GM18508 (cell line): Measurements from ENCODE around the gene BTBD10.

Source experiments
- ATAC-seq: cut with Tn5 transposase; IDR thresholded peaks from one replicate; pipeline ENCODE4 v1.9.1; 2021; ENCODE audit warnings: moderate number of reproducible peaks; ENCODE audit not compliant: insufficient read depth, unreplicated experiment

BTBD10 gene

GRCh38 chr11:13462901-13463778 lies at the start of gene BTBD10:
Gene BTBD10, minus strand, starts transcription at chr11:13463222. Its CDS starts 18,098 bp downstream, at chr11:13445124.
- peak; percentile 84 for ATAC-seq

- no peak for ATAC-seq
These were observed 40.4 kb upstream of the BTBD10 start for GRCh38 chr11:13503393-13503792.

DNA sequence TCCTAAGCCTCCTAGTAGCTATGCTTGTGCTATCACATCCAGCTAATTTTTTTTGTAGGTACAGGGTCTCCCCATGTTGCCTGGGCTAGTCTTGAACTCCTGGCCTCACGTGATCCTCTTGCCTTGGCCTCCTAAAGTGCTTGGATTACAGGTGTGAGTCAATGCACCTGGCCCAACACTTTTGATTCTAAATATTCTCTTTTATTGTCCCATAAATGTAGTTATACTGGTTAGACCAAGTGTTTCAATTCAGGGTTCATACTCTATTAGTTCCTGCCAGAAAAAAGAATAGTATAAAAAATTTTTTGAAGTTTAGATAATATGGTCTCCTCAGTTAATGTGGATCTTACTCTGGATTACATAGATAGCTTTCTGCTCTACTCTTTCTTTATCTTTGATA lies 39.5 kb upstream of the BTBD10 start:
- no peak for ATAC-seq

GRCh38 chr11:13495929-13496328 lies 32.9 kb upstream of the BTBD10 start, which contains the start of gene PTH:
Gene PTH, minus strand, starts transcription at chr11:13495997. Its CDS starts 3,142 bp downstream, at chr11:13492855.
- no peak for ATAC-seq

GRCh38 chr11:13494051-13494450 lies 31.0 kb upstream of the BTBD10 start:
- no peak for ATAC-seq

DNA sequence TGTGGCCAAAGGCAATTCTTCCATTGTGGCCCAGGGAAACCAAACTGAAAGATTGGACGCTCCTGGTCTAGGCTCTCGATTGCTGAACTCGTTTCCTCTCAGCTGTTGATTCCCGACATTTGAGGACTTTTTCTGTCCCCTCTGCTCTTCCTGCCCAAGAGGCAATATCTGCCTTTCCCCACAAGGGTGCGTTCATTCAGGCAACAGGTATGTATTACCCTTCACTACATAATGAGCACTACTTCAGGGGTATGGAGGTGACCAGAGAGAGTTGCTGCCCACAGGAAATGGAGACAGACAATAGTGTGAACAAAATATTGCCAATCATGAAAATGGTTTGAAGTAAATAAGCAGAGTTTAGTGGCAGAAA lies 24.6 kb upstream of the BTBD10 start:
- ATAC-seq = peak; percentile 61

GRCh38 chr11:13486926-13487660 lies 24.1 kb upstream of the BTBD10 start:
- ATAC-seq = peak; percentile 86

- no peak for ATAC-seq
These were observed 17.2 kb upstream of the BTBD10 start for GRCh38 chr11:13480198-13480597.

DNA sequence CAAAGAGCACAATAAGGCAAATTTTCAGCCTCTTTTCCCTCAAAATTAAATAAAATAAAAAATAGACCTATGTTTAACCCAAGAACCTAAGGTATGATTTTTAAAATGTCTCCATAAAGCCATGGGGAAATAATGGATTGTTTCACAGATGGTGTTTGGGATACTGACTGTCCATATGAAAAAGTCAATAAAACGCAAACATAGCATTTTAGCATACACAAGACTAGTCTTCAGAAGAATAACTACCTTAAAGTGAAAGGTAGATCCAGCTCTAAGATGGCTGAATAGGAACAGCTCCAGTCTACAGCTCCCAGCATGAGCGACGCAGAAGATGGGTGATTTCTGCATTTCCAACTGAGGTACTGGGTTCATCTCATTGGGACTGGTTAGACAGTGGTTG lies 16.7 kb upstream of the BTBD10 start:
- no peak for ATAC-seq

- no peak for ATAC-seq
These were observed 12.1 kb upstream of the BTBD10 start for GRCh38 chr11:13475091-13475490.

GRCh38 chr11:13473013-13473722 lies 10.1 kb upstream of the BTBD10 start:
- no peak for ATAC-seq

DNA sequence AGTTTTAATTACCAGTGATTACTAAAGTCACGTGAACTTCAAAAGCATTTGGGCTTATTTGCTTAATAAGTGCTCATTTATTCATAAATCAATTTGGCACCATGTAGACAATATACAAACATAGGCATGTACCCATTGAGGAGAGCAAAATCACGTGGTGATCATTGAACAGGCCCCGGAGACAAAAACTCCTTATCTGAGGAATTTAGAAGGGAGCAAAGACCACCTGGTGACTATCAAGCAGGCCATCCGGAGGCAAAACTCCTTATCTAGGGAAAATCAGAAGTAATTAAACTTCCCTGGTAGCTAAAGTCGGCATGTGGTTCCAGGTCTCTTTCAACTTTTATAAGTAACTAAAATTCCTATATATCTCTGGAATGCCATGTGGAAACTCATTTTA lies 5.7 kb upstream of the BTBD10 start:
- no peak for ATAC-seq

GRCh38 chr11:13465909-13466371 lies 2.9 kb upstream of the BTBD10 start:
- no peak for ATAC-seq

GRCh38 chr11:13463779-13464290 lies 813 bp upstream of the BTBD10 start:
- no peak for ATAC-seq

DNA sequence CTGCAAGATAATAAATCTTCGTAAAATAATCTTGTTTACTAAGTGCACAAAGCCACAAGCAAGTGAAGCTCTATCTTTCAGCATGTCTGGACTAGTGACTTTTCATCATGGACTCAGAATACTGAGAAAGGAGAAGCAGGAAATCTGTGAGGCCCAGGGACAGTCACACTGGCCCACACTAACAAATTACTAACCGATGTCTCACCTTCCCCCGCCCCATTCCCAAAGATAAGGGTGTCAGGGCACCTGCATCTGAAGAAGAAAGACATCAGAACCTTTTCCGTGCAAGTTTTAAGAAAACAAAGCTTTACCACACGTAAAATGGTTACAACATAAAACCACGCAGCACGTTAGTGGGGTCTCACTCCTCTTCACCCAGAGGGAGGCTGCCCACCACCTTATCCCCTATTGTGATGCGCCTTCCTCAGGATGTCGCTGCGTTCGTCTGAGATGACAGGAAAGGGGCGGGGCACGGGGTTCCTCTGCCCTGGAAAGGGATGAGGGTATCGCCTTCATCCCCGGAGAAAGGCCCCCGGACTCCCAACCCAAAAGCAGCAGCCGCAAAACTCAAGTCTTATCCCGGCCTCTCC lies 616 bp downstream of the BTBD10 start:
- ATAC-seq = peak; percentile 22

DNA sequence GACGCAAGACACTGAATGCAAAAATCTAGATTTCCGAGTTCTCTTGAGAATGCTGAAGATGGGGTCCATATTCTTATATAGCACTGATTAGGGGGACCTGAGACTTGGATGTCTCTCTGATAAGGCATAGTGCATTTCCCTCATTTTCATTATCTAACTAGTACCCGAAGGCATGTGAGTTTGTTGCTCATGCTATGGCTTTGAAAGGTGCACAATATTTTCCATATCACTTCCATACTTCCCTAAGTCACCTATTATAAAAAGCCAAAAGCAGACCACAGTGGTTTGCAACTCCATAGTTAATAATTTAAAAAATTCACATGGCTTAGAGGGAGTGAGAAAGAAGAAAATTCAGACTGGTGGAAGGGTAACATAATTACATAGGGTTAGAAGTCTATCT lies 1.7 kb downstream of the BTBD10 start:
- ATAC-seq = no peak

- ATAC-seq = no peak
These were observed 12.1 kb downstream of the BTBD10 start for GRCh38 chr11:13450832-13451397.

- no peak for ATAC-seq
These were observed 13.5 kb downstream of the BTBD10 start for GRCh38 chr11:13449522-13449921.

DNA sequence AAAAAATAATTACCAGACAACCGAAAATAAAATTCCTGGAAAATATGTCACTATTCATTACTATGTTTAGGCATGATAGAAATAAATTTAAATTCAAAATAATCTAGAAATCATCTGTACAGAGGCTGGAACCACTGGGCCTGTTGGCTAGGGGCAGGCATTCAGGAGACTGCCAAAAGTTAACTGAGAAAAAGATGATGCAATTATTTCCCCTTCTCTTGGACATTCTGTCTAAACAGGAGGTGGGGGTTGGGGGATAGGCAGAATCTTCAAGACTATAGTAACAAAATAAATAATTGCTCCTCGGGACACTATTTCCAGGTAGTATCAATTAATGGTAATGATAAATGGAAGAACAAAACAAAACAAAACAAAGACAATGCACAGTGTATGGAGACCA lies 14.1 kb downstream of the BTBD10 start:
- ATAC-seq = no peak

- no peak for ATAC-seq
These were observed 16.6 kb downstream of the BTBD10 start for GRCh38 chr11:13446444-13446843.
